ENCODE data around the gene ERBIN. TPM values are rescaled to one million over a fixed set of nuclear protein-coding genes. Genes with fewer than 3 reads are reported as not detected.
"Not testable (repeated sequence)": the region's sequence is repeated elsewhere in the genome, so short reads cannot be mapped to it uniquely, and the experiment has no call there.

Gene ERBIN, protein sequence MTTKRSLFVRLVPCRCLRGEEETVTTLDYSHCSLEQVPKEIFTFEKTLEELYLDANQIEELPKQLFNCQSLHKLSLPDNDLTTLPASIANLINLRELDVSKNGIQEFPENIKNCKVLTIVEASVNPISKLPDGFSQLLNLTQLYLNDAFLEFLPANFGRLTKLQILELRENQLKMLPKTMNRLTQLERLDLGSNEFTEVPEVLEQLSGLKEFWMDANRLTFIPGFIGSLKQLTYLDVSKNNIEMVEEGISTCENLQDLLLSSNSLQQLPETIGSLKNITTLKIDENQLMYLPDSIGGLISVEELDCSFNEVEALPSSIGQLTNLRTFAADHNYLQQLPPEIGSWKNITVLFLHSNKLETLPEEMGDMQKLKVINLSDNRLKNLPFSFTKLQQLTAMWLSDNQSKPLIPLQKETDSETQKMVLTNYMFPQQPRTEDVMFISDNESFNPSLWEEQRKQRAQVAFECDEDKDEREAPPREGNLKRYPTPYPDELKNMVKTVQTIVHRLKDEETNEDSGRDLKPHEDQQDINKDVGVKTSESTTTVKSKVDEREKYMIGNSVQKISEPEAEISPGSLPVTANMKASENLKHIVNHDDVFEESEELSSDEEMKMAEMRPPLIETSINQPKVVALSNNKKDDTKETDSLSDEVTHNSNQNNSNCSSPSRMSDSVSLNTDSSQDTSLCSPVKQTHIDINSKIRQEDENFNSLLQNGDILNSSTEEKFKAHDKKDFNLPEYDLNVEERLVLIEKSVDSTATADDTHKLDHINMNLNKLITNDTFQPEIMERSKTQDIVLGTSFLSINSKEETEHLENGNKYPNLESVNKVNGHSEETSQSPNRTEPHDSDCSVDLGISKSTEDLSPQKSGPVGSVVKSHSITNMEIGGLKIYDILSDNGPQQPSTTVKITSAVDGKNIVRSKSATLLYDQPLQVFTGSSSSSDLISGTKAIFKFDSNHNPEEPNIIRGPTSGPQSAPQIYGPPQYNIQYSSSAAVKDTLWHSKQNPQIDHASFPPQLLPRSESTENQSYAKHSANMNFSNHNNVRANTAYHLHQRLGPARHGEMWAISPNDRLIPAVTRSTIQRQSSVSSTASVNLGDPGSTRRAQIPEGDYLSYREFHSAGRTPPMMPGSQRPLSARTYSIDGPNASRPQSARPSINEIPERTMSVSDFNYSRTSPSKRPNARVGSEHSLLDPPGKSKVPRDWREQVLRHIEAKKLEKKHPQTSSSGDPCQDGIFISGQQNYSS (N-terminal part only)
- total RNA-seq: 10 to 100 TPM; 44.8 to 52.3 TPM

DNA sequence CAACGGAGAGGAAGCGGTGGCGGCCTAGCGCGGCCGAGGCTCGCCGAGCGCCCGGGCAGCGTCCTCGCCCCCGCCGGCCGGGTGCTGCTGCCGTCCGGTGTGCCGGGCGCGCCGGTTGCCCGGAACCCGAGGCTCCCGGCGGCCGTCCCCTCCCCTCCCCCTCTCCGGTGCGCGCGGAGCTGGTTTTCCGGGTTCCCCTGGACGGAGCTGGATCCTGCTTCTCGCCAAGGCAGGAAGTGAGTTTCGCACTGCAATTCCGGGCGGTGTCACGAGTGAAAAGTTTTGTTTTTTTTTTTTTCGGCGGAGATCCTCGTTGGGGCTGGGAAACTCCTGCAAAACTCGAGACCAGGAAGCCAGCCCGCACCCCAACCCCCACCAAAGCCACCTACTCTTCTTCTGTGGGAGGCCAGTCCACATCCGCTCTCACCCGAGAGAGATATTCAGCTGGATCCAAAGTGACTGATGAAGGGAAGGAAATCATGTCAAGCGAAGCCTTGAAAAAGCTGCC lies at the start of gene ERBIN:
ERBIN (plus strand) TSS at position 300 of the 508 bp plus-strand sequence. CDS start 66,144 bp downstream, outside the sequence.
- POLR2A ChIA-PET: interaction anchor here (0.5 to 0.7 kb wide), 2 partner anchors 26 to 51 kb away, joined by 3 to 4 read pairs; no protein-coding TSS in a partner anchor

DNA sequence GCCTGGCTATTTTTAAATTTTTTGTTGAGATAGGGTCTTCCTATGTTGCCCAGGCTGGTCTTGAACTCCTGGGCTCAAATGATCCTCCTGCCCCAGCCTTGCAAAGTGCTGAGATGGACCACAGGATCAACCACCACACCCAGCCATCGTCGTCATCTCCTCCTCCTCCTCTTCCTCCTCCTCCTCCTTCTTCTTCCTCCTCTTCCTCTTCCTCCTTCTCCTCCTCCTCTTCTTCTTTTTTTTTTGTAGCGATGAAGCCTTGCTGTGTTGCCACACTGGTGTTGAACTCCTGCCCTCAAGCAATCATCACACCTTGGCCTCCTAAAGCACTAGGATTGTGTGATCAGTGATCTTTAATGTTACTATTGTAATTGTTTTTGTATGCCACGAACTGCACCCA lies 49.4 kb upstream of the ERBIN start:
- peaks cover 2% of the 10 kb centered on the region for H3K4me1 Mint-ChIP-seq
- peaks cover 6% of the 10 kb centered on the region for H3K9me3 Mint-ChIP-seq (ENCODE audit: low read depth)
- DNase-seq (no peak), ATAC-seq (no peak)
- intact Hi-C loops (cut with DNase I, micrococcal nuclease): no loop called here
- peaks cover 2% of the 10 kb centered on the region for H3K36me3 Mint-ChIP-seq (ENCODE audit: low read depth)
- H3K27me3 Mint-ChIP-seq: no peaks in the 10 kb centered on the region
- no peak overlapping the region for H3K4me3 Mint-ChIP-seq
- ChIA-PET POLR2A (no interaction called here), CTCF (no interaction called here)
- H3K27ac Mint-ChIP-seq: no peak overlapping the region

More for the DNA sequence above, at the start of gene ERBIN:
- Mint-ChIP-seq H3K36me3 (ENCODE audit: low read depth) (peaks cover 4% of the 10 kb centered on the region), H3K9me3 (ENCODE audit: low read depth) (no peaks in the 10 kb centered on the region), H3K27me3 (no peaks in the 10 kb centered on the region), H3K4me1 (peaks cover 34% of the 10 kb centered on the region), H3K27ac (peak within 1 kb of the TSS; percentile 98), H3K4me3 (peak within 1 kb of the TSS; percentile 85)
- CTCF ChIA-PET: interaction anchor here (0.6 to 0.8 kb wide), 3 partner anchors 13 to 66 kb away, joined by 3 to 5 read pairs (median 3); no protein-coding TSS in a partner anchor
- intact Hi-C loops (cut with DNase I, micrococcal nuclease): loop anchor here (1.0 to 10.0 kb wide), 13 partner anchors 35 to 898 kb away; partner anchors contain the start of genes CENPK (in 2 of the 2), PPWD1 (in 2 of the 2), NLN (in 1 of the 2) and SGTB (in 1 of the 2)
- peak; percentile 82 for DNase-seq
- ATAC-seq: peak; percentile 34

DNA sequence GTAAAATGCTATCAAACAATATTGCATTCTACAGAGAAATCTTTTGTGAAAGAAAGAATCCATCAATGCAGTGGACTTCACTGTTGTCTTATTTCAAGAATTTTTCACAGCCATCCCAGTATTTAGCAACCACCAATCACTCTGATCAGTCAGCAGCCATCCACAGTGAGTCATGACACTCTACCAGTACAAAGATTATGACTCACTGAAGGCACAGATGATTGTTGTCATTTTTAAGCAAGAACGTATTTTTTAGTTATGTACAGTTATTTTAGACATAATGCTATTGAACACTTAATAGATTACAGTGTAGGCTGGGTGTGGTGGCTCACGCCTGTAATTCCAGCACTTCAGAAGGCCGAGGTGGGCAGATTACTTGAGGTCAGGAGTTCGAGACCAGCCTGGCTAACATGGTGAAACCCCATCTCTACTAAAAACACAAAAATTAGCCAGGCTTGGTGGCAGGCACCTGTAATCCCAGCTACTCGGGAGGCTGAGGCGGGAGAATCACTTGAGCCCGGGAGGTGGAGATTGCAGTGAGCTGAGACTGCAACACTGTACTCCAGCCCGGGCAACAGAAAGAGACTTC lies 46.6 kb upstream of the ERBIN start:
- H3K27ac Mint-ChIP-seq; intact Hi-C loops (cut with DNase I, micrococcal nuclease); H3K9me3 Mint-ChIP-seq (ENCODE audit: low read depth); POLR2A ChIA-PET; DNase-seq; H3K36me3 Mint-ChIP-seq (ENCODE audit: low read depth); H3K27me3 Mint-ChIP-seq; H3K4me3 Mint-ChIP-seq; CTCF ChIA-PET; H3K4me1 Mint-ChIP-seq: not testable (repeated sequence)
- peak; percentile 97 for ATAC-seq

DNA sequence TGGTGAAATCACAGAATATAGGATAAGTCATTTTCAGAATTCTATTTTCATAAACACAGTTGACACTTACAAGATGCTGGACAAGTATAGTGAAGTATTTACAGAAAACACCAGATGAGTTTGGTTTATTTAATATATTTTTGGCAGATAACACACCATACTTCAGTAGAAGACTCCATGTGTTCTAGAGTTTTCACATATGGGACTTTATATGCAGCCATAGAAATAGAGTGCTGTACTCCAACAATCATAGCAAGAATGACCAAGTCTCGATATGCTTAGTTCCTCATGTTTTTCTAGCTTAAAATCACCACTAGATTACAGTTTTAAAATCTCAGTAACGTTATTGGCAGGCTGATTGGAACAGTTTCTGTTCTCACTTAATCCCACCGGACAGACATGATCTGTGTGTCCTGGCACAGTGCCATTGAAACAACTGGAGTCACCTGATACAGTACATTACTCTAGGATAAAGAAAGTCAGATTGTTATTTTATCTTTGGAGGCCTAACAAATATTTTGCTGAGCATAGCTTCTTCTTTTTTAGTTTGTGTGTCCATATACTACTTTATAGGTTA lies 45.8 kb upstream of the ERBIN start:
- intact Hi-C loops (cut with DNase I, micrococcal nuclease): no loop called here
- CTCF ChIA-PET: no interaction called here
- Mint-ChIP-seq H3K4me1 (peaks cover 2% of the 10 kb centered on the region), H3K27me3 (no peaks in the 10 kb centered on the region), H3K4me3 (no peak overlapping the region), H3K36me3 (ENCODE audit: low read depth) (peaks cover 2% of the 10 kb centered on the region), H3K27ac (no peak overlapping the region), H3K9me3 (ENCODE audit: low read depth) (peaks cover 6% of the 10 kb centered on the region)
- ATAC-seq: no peak
- no peak for DNase-seq
- POLR2A ChIA-PET: no interaction called here

DNA sequence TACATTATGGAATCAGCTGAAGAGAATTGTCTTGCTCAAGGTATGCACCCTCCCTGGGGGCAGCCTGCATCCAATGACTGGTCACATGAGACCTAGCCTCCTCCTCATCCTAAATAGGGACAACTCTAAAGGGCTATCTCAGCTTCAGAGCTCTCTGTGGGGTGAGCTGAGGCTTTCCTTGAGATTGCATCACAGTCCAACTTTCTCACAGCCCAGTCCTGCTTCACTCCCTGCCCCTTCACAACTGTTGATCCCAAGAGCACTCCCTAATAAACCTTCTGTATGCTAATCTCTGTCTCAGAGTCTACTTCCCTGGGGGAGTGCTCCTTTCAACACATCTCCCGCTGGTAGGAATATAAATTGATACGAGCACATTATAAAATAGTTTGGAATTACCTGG lies 44.1 kb upstream of the ERBIN start:
- Mint-ChIP-seq H3K27me3 (no peaks in the 10 kb centered on the region), H3K36me3 (ENCODE audit: low read depth) (peaks cover 2% of the 10 kb centered on the region), H3K27ac (no peak overlapping the region), H3K4me3 (no peak overlapping the region), H3K9me3 (ENCODE audit: low read depth) (peaks cover 3% of the 10 kb centered on the region), H3K4me1 (peaks cover 2% of the 10 kb centered on the region)
- ChIA-PET CTCF (interaction anchor here (0.7 kb wide), 1 partner anchor 167 kb away, joined by 3 read pairs; no protein-coding TSS in a partner anchor), POLR2A (no interaction called here)
- no peak for DNase-seq
- intact Hi-C loops (cut with DNase I, micrococcal nuclease): no loop called here
- no peak for ATAC-seq

DNA sequence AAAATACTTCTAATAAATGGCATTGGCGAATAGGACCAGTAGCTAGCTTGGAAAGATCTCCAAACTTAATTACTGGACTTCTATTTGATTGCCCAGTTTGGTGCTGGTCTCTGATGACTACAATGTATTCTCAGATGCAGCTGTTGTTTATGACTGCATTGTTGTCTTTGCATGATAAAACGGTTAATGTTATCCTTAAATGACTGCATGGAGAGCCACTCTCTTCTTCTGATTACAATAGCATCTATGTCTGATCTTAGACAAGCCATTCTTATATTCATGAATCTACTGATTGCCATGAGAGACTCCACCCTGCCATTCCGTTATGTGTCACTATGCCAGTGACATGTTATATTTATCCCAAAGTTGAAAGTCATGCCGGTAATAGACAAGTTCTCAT lies 42.9 kb upstream of the ERBIN start:
- ChIA-PET CTCF (interaction anchor here (1.0 kb wide), 1 partner anchor 126 kb away, joined by 4 read pairs; no protein-coding TSS in a partner anchor), POLR2A (no interaction called here)
- Mint-ChIP-seq H3K4me1 (peaks cover 2% of the 10 kb centered on the region), H3K36me3 (ENCODE audit: low read depth) (peaks cover 1% of the 10 kb centered on the region), H3K27ac (no peak overlapping the region), H3K9me3 (ENCODE audit: low read depth) (peaks cover 1% of the 10 kb centered on the region), H3K27me3 (no peaks in the 10 kb centered on the region), H3K4me3 (no peak overlapping the region)
- DNase-seq (no peak), ATAC-seq (no peak)
- intact Hi-C loops (cut with DNase I, micrococcal nuclease): no loop called here

DNA sequence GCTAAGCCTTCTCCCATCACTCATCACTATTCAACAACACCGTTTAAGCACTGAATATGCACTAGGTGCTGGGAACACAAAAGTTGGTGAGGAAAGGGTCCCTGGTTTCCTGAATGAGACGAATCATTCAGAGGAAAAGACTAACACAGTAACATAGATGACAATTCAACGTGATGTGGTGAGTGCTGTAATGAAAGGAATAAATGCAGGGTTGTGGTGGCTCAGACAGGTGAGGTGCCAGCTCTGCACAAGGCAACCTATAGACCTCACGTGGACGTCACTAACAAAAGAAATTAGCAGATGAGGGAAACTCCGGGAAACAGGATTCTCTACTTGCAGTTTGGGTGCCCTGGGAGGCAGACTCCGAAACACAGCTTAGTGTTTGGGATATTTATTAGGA lies 40.0 kb upstream of the ERBIN start:
- ATAC-seq (no peak), DNase-seq (no peak)
- no peak overlapping the region for H3K27ac Mint-ChIP-seq
- H3K4me1 Mint-ChIP-seq: no peaks in the 10 kb centered on the region
- intact Hi-C loops (cut with DNase I, micrococcal nuclease): no loop called here
- H3K36me3 Mint-ChIP-seq (ENCODE audit: low read depth): no peaks in the 10 kb centered on the region
- CTCF ChIA-PET: interaction anchor here (0.9 kb wide), 1 partner anchor 203 kb away, joined by 3 read pairs; no protein-coding TSS in a partner anchor
- POLR2A ChIA-PET: no interaction called here
- H3K9me3 Mint-ChIP-seq (ENCODE audit: low read depth): no peaks in the 10 kb centered on the region
- H3K27me3 Mint-ChIP-seq: no peaks in the 10 kb centered on the region
- H3K4me3 Mint-ChIP-seq: no peak overlapping the region

DNA sequence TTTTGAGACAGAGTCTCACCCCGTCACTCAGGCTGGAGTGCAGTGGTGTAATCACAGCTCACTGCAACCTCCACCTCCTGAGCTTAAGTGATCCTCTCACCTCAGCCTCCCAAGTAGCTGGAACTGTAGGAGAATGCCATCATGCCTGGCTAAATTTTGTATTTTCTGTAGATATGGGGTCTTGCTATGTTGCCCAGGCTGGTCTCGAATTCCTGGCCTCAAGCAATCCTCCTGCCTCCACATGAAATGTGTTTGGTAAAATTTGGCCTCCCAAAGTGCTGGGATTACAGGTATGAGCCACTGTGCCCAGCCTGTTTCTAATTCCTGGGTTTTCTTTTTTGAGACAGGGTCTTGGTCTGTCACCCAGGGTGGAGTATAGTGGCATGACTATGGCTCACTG lies 34.4 kb upstream of the ERBIN start:
- CTCF ChIA-PET; H3K4me3 Mint-ChIP-seq; H3K4me1 Mint-ChIP-seq; H3K36me3 Mint-ChIP-seq (ENCODE audit: low read depth); H3K27me3 Mint-ChIP-seq; H3K27ac Mint-ChIP-seq; ATAC-seq; DNase-seq; H3K9me3 Mint-ChIP-seq (ENCODE audit: low read depth); POLR2A ChIA-PET; intact Hi-C loops (cut with DNase I, micrococcal nuclease): not testable (repeated sequence)

DNA sequence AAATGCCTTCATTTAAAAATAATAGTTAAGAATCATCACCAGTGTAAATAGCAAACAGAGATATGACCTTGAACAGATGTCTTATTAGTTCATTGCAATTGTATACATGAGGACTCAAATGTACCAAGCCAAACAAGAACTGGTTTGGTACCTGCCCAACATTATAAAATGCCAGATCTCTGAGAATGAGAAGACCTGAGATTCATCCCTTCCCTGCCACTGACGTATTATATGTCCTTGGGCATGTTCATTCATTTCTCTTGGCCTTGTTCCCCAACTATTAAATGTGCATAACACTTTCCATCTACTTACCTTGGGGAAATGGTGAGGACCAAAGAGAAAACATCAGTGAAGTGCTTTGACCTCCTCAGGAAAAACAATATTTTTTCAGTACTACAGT lies 33.6 kb upstream of the ERBIN start:
- H3K27me3 Mint-ChIP-seq: no peaks in the 10 kb centered on the region
- no peaks in the 10 kb centered on the region for H3K9me3 Mint-ChIP-seq (ENCODE audit: low read depth)
- no peak overlapping the region for H3K27ac Mint-ChIP-seq
- no peaks in the 10 kb centered on the region for H3K4me1 Mint-ChIP-seq
- CTCF ChIA-PET: no interaction called here
- H3K4me3 Mint-ChIP-seq: no peak overlapping the region
- H3K36me3 Mint-ChIP-seq (ENCODE audit: low read depth): no peaks in the 10 kb centered on the region
- no peak for DNase-seq
- POLR2A ChIA-PET: no interaction called here
- intact Hi-C loops (cut with DNase I, micrococcal nuclease): no loop called here
- ATAC-seq: no peak

DNA sequence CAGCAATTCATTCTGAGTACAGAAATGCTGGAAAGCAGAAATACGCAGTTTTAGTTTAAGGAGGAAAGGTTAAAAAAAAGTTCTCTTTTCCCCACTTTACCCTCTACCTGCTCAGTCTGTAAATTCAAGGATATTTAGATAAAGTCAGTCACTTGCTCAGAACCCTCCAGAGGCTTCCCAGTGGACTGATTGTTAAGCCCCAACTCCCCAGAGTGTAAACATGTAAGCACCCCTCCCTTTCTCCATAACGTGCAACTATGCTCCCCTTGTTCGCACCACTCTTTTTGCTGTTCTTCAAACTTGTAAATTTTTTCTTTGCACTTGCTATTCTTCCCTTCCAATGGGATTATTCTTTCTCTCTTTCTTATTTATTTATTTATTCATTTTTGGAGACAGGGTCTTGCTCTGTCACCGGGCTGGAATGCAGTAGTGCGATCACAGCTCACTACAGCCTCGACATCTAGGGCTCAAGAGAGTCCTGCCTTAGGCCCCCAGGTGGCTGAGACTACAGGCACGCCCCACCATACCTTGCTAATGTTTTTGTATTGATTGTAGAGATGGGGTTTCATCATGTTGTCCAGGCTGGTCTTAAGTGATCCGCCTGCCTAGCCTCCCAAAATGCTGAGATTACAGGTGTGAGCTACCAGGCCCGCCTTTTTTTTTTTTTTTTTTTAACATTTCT lies 32.5 kb upstream of the ERBIN start:
- ATAC-seq: no peak
- intact Hi-C loops (cut with DNase I, micrococcal nuclease): no loop called here
- H3K27ac Mint-ChIP-seq: no peak overlapping the region
- H3K4me1 Mint-ChIP-seq: no peaks in the 10 kb centered on the region
- H3K9me3 Mint-ChIP-seq (ENCODE audit: low read depth): no peaks in the 10 kb centered on the region
- ChIA-PET CTCF (interaction anchor here (0.9 kb wide), 1 partner anchor 38 kb away, joined by 3 read pairs; no protein-coding TSS in a partner anchor), POLR2A (no interaction called here)
- no peak overlapping the region for H3K4me3 Mint-ChIP-seq
- no peaks in the 10 kb centered on the region for H3K27me3 Mint-ChIP-seq
- DNase-seq: no peak
- no peaks in the 10 kb centered on the region for H3K36me3 Mint-ChIP-seq (ENCODE audit: low read depth)

Measured in activated CD4-positive, alpha-beta T cell treated with anti-CD3 and anti-CD28 coated beads for 36 hours (primary cell).